NCI-H526 treated with DMSO at 0.1 percent for 48 hours (cell line): Measurements from ENCODE around the gene HAPLN3.

Experiments
- DNase-seq: peaks from one replicate; lab custom pipeline; 2025; lab: John Stamatoyannopoulos, UW

Gene HAPLN3

GRCh38 chr15:88860212-88860611, 35.1 kb downstream of the HAPLN3 start:
- no peak for DNase-seq

GRCh38 chr15:88859550-88859949, 35.8 kb downstream of the HAPLN3 start:
- DNase-seq = no peak

DNA sequence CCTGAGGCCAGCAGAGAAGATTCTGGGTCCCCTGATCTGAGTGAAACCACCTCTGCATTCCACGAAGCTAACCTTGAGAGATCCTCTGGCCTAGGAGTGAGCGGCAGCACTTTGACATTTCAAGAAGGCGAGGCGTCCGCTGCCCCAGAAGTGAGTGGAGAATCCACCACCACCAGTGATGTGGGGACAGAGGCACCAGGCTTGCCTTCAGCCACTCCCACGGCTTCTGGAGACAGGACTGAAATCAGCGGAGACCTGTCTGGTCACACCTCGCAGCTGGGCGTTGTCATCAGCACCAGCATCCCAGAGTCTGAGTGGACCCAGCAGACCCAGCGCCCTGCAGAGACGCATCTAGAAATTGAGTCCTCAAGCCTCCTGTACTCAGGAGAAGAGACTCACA, 36.4 kb downstream of the HAPLN3 start:
- DNase-seq = no peak

DNA sequence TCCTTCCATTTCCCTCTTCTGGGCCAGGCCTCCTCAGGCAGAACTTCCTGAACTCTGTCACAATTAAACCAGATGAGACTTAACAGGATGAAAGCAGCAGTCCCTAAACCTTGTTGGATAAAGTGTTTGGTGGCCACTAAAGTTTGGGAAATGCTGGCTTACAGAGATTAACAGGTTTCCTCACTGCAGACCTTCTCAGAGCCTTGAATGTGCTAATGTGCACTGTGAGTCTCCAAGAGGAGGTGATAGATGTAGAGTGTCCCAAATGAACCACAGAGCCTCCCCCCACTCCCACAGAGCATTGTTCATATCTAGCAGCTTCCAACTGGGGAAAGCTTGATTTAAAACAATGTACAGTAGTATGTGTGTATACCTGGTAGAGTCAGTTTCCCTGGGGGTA, 42.9 kb downstream of the HAPLN3 start:
- no peak for DNase-seq

- DNase-seq = no peak
Observed at GRCh38 chr15:88849376-88850072, 45.8 kb downstream of the HAPLN3 start.

- no peak for DNase-seq
Observed at GRCh38 chr15:88848203-88848602, 47.1 kb downstream of the HAPLN3 start.

GRCh38 chr15:88847144-88847543, 48.2 kb downstream of the HAPLN3 start:
- DNase-seq = no peak

DNA sequence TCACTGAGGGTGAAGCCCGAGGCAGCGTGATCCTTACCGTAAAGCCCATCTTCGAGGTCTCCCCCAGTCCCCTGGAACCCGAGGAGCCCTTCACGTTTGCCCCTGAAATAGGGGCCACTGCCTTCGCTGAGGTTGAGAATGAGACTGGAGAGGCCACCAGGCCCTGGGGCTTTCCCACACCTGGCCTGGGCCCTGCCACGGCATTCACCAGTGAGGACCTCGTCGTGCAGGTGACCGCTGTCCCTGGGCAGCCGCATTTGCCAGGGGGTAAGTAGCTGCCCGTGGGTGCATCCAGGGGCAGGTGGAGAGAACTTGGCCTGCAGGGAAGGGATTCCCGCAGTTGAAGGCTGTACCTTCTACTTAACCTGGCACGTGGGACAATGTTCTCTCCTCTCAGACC, 49.7 kb downstream of the HAPLN3 start:
- DNase-seq = no peak

- no peak for DNase-seq
Observed at GRCh38 chr15:88844749-88845386, 50.5 kb downstream of the HAPLN3 start.

- DNase-seq = no peak
Observed at GRCh38 chr15:88843334-88843733, 52.0 kb downstream of the HAPLN3 start.

DNA sequence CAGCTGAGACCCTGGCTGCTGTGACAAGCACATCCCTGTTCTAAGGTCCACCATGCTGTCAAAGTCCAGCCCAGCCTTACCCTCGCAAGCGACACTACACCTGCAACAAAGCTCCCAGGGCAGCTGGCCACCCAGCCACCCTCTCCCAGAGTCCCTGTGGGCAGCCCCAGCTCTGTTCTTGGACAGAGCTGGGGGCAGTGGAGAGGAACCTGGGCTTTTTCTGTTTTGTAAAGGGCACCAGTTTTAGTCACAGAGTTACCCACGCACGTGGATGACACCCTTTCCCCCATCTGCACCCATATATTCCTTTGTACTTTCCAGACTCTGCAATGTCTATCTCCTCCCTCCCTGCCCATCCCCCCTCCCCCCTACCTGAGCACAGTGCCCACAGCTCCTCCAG, 53.2 kb downstream of the HAPLN3 start:
- DNase-seq = no peak

- DNase-seq = peak; percentile 47
Observed at GRCh38 chr15:88841236-88841635, 54.1 kb downstream of the HAPLN3 start.

DNA sequence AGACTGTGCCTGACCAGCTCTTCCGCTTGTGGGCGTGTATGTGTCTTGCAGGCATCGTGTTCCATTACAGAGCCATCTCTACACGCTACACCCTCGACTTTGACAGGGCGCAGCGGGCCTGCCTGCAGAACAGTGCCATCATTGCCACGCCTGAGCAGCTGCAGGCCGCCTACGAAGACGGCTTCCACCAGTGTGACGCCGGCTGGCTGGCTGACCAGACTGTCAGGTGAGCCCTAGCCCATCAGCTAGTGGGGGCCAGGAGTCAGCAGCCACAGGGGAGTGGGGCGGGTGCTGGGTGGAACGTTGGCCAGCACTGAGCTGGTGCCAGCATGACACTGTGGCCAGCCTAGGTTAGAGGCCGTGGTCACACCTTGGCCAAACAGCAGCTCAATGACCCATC, 55.4 kb downstream of the HAPLN3 start:
- DNase-seq = no peak

DNA sequence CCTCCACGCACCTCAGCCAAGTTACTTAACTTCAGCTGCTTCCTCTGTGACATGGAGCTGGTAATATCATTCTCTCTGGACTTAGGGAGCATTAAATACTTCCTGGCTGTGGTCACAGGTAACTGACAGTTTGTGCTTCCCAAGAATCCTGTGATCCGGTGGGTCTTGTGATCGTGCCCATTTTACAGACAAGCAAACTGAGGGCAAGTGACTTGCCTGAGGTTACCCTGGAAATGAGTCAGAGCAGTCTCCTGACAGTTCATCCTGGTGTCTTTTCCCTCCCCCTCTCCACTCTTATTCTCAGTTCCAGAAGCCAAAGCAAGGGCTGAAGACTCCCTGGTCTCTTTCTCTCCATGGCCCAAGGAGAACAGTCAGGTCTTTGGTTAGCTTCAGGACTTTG, 56.2 kb downstream of the HAPLN3 start:
- no peak for DNase-seq

DNA sequence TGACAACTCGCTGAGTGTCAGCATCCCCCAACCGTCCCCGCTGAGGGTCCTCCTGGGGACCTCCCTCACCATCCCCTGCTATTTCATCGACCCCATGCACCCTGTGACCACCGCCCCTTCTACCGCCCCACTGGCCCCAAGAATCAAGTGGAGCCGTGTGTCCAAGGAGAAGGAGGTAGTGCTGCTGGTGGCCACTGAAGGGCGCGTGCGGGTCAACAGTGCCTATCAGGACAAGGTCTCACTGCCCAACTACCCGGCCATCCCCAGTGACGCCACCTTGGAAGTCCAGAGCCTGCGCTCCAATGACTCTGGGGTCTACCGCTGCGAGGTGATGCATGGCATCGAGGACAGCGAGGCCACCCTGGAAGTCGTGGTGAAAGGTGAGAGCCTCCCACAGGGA, 56.7 kb downstream of the HAPLN3 start:
- no peak for DNase-seq

DNA sequence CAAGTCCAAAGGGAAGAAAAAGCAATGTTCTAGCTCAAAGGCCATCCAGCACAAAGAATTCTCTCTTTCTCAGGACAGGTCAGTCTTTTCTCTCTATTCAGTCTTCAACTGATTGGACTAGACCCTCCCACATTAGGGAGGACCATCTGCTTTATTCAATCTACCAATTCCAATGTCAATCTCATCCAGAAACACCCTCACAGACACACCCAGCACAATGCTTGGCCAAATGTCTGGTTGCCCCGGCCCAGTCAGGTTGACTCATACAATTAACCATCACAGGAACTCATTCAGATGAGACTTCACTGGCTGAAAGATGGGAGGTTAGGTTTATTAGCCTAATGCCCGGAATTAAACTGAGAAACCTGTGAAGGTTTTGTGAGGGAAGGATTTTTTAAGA, 59.7 kb downstream of the HAPLN3 start:
- DNase-seq = no peak

DNA sequence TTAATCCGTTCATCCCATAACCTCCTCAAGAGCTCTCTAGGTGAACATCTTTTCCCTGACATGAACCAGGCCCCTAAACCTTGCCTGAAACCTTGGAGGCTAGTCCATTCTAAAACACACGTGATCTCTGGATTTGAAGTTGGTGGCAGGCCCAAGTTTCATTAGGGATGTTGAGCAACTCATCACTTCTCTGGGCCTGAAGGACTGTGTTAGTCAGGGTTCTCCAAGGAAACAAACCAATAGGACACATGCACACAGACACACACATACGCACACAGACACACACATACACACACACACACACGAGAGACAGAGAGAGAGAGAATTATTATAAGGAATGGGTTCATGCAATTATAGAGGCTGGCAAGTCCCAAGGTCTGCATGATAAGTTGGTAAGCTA, 60.2 kb downstream of the HAPLN3 start:
- DNase-seq = no peak

DNA sequence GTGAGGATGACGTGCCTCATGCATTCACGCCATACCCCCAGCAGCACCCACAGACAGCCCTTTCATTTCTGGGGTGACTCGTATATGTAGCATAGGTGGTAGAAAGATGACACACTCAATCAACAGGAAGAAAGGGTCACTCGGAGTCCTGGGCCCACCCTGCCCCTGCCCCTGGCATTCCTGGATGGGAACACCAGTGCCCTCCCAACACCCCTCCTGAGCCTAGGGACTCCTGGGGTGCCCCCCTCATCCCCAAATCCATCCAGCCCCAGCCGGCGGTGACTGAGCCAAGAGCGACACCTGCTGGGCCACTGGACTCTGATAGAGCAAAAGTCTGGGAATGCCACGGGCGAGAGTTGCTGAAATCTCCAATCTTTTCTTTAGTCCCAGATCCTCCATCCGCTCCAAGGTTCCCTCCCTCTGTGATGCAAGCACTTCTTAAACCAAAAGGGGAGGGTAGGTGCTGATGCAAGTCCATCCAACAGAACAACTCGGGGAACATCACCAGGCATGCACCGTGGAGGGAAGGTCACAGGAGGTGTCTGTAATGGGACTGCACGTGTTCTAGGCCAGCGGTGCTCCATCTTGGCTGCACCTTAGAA, 61.0 kb downstream of the HAPLN3 start:
- DNase-seq = no peak

GRCh38 chr15:88833731-88834100, 61.6 kb downstream of the HAPLN3 start:
- no peak for DNase-seq

DNA sequence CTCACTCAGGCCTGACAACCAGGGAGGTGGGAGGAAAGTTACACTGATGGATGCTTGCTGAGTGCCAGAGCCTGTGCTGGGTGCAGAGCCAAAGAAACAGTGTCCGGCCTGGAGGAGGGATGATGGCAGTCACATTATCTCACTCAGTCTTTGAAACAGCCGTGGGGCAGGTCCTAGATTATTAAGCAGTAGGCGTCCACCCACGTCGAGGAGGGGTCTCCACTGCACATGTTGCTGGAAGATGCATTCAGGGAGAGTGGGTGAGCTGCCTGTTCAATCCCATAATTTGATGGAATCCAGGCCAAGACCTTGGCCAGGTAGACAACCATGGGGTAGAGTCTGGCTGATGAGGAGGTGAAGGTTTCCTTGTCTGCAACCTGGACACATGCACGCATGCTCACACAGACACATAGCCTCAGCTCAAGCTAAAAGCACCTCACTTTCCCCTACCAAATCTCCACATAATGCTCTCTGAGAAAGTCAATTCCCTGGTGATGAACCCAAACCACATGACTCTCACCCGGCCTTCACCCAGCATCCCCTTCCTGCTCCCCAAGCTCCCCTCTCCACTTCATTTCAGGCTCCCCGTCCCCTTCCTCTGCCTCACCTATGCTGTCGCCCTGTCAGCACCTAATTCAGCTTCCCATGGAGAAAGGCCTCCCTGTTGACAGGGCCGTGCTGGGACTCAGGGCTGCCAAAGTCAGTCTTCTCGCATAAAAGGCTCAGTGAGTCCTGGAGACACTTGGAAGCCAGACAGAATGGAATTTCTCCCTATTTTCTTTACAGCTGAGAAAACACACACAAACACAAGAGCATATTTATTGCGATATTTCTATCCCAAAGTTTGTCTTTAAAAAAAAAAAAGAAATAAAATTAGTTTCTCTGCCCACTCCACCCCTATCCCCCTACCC, 62.3 kb downstream of the HAPLN3 start:
- DNase-seq = no peak

- no peak for DNase-seq
Observed at GRCh38 chr15:88830016-88830415, 65.3 kb downstream of the HAPLN3 start.

- DNase-seq = no peak
Observed at GRCh38 chr15:88828791-88829190, 66.6 kb downstream of the HAPLN3 start.
